Fibroblast of the aortic adventitia (primary cell): ENCODE measurements around the gene DHX16. TPM values are rescaled to one million over a fixed set of nuclear protein-coding genes. Genes with fewer than 3 reads are reported as not detected.
A peak's percentile ranks its signal among the peaks of the same experiment; 100 is the strongest.

Experiments used
- DNase-seq: peaks from one replicate; pipeline ENCODE4 v3.0.0-alpha.2; 2010; ENCODE audit warnings: low read depth
- H3K4me3 ChIP-seq: 2 replicates; pipeline ENCODE4 v1.5.1; 2011; ENCODE audit warnings: low read depth, mild to moderate bottlenecking, control low read depth, low read length, moderate library complexity
- total RNA-seq: library from RNA; depleted of rRNA; stranded (reverse); fragments of >200 nt; gene quantifications from 2 replicates; pipeline ENCODE4 v1.2.3, GENCODE V29; 2012; ENCODE audit warnings: low replicate concordance
- TF ChIP-seq, protein P1 (sequence below): IDR thresholded peaks from 2 replicates; pipeline ENCODE4 v1.5.1; 2011; ENCODE audit warnings: mild to moderate bottlenecking, low read length, control low read depth, inconsistent platforms; ENCODE audit not compliant: insufficient read depth

DHX16 gene
- total RNA-seq, 1 donor, result 20.9 TPM

GRCh38 chr6:30655743-30656094, 17.1 kb downstream of the DHX16 start:
- H3K4me3 ChIP-seq, result no peak overlapping the region
- TF ChIP-seq, protein P1, sequence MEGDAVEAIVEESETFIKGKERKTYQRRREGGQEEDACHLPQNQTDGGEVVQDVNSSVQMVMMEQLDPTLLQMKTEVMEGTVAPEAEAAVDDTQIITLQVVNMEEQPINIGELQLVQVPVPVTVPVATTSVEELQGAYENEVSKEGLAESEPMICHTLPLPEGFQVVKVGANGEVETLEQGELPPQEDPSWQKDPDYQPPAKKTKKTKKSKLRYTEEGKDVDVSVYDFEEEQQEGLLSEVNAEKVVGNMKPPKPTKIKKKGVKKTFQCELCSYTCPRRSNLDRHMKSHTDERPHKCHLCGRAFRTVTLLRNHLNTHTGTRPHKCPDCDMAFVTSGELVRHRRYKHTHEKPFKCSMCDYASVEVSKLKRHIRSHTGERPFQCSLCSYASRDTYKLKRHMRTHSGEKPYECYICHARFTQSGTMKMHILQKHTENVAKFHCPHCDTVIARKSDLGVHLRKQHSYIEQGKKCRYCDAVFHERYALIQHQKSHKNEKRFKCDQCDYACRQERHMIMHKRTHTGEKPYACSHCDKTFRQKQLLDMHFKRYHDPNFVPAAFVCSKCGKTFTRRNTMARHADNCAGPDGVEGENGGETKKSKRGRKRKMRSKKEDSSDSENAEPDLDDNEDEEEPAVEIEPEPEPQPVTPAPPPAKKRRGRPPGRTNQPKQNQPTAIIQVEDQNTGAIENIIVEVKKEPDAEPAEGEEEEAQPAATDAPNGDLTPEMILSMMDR, result no peak
- DNase-seq, result no peak

DNA sequence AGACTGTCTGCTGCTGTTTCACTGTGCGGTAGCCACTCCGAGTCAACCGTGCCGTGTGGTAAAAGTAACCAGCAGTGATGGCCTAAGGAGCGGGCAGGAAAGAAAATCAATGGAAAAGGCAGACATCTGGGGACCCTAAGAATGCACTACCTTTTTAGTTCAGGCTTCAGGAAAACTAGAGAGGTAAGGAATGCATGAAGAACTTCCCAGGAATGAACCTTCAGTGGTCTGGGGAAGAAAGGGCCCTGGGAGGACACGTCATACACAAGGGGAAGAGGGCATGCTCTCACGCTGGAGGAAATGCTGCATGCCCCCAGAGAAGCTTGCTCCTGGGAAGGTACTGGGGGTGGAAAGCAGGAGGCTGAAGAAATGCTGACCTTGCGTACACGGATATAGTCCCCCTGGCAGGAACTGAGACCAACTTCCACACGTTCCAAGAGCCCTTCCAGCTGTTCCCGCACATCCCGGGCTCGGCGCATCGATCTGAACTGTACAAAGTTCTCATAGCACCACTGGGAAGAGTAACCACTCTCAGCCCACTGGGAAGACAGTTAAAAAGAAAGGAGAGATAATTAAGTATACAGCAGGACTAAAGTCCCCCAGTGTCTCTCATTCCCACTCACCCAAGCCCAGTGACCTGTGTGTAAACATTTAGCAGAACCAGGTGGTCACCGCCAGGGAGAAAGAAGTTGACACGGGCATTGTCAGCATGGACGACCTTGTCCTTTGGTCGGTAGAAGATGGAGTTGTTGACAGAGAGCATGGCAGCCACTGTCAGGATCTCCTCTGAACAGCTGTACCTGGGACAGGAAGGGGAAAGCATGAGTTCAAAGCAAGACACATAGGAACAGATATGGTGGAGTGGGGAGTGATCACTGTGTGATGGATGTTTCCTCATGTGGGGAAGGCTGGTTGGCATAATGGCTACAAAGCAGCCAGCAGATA, 17.7 kb downstream of the DHX16 start:
- no peak overlapping the region for H3K4me3 ChIP-seq
- TF ChIP-seq, protein P1, result no peak
- no peak for DNase-seq

DNA sequence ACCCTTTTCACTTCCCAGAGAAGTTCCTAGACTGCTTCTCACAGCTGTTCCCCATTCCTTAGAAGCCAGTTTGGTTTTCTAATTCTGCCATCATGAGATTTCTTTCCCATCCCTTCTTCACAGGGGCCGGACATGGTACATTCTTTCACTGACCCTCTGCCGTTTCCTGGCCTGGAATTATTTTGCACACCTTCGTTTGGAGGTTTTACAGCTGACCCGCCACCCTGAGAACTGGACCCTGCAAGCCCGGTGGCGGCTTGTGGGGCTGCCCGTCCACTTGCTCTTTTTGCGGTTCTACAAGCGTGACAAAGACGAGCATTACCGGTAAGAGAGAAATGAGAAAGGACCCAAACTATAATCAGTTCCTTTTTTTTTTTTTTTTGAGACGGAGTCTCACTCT, 21.7 kb downstream of the DHX16 start:
- no peak for DNase-seq
- TF ChIP-seq, protein P1, result no peak
- H3K4me3 ChIP-seq, result no peak overlapping the region

- DNase-seq, result peak; percentile 25
- H3K4me3 ChIP-seq, result peak overlapping the region; percentile 91
- TF ChIP-seq, protein P1, result no peak
Observed at GRCh38 chr6:30647242-30648116, 25.3 kb downstream of the DHX16 start.

GRCh38 chr6:30646450-30647241, 26.2 kb downstream of the DHX16 start, which contains the start of gene C6orf136:
TSS of gene C6orf136 (plus strand) at chr6:30647133. CDS start at chr6:30647232, 99 bp downstream.
- H3K4me3 ChIP-seq, result peak within 1 kb of the TSS; percentile 91
- TF ChIP-seq, protein P1, result no peak
- peak; percentile 92 for DNase-seq

DNA sequence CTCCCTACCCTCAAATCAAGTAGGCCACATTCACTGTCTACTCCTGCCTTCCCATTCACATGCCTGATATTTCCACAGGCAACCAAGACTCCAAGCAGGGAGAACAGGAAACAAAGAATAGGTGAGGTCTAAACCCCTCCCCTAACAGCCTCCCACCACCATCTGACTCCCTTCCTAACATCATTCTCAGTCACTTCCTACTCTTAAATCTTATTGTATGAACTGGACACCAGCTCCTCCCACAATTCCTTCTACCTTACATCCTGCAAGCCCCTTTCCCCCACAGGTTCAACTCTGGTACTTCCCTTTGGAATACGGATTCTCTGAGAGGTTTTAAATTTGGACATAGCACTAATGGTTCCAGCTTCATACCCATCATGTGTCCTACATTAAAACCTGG, 26.8 kb downstream of the DHX16 start:
- no peak overlapping the region for H3K4me3 ChIP-seq
- TF ChIP-seq, protein P1, result no peak
- DNase-seq, result no peak
